Erythroblast (primary cell): ENCODE measurements around the gene TNNT2.

Experiments used
- GATA1 ChIP-seq: IDR thresholded peaks from 2 replicates; pipeline ENCODE4 v1.6.1; 2011; ENCODE audit warnings: low read depth, mild to moderate bottlenecking, control low read depth, low read length, moderate library complexity
- POLR2A ChIP-seq: IDR thresholded peaks from 2 replicates; pipeline ENCODE4 v1.6.1; 2011; ENCODE audit warnings: mild to moderate bottlenecking, low read length

DNA sequence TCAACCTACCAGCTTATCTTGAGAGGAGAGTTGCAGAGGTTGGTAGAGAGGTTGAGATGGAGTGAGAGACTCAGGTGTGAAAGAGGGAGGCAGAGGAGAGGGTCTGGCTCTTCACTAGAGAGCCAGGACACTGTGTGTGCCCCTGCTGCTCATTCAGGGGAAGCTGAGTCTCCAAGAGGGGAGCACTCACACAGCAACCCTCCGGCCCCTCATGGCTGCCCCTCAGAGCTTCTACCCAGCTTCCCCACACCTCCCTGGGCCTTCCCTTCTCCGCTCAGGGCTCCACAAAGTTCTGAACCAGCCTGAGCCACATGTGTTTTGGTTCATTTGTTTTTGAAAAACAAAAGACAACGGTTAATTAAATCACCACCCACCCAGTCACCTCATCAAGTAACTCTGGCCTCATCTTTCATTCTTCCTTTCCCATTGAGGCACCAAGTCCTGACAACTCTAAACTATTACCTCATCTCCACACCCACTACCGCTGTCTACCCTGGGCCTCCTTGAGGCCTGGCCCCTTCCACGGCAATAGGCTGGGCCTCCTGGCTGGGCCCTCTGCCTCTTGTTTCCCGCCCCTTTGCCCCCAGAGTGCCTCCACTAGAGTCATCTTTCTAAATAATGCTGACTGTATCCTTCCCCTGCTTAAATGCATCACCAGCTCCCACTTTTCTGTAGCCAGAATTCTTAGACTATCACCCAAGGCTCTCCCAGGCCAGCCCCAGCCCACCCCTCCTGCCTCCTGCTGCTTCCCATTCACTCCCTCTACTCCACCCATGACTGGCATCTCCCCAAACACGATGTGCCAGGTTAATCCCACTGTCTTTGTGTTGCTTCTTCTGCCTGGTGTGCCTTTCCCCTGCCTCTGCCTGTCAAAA is 33.0 kb downstream of the TNNT2 start:
- TF ChIP-seq POLR2A (no peak), GATA1 (no peak)
